Liver (tissue), 9 donors: ENCODE measurements around the gene BCAS4. TPM values are rescaled to one million over a fixed set of nuclear protein-coding genes. Genes with fewer than 3 reads are reported as not detected.
A peak's percentile ranks its signal among the peaks of the same experiment; 100 is the strongest.

Source experiments
- DNase-seq: peaks from one replicate; pipeline ENCODE4 v3.0.0-alpha.2; 2017; ENCODE audit warnings: low spot score
- H3K27ac ChIP-seq, 2 donors: one replicate each; pipeline ENCODE4 v1.7.0; 2013; ENCODE audit warnings: inconsistent platforms in 2 of 2, low read length in 2 of 2, control low read depth in 1 of 2, low read depth in 1 of 2, mild to moderate bottlenecking in 1 of 2
- H3K27me3 ChIP-seq, 4 donors: one replicate each; pipeline versions ENCODE4 v1.6.1 to v1.7.0; 2013; ENCODE audit warnings: low read length in 3 of 4, inconsistent platforms in 1 of 4, mild to moderate bottlenecking in 1 of 4, moderate library complexity in 1 of 4; ENCODE audit not compliant: control insufficient read depth in 4 of 4, insufficient read depth in 4 of 4
- H3K36me3 ChIP-seq, 4 donors: one replicate each; pipeline versions ENCODE4 v1.6.1 to v1.7.0; 2013; ENCODE audit warnings: low read length in 3 of 4, mild to moderate bottlenecking in 3 of 4, low read depth in 1 of 4, moderate library complexity in 1 of 4; ENCODE audit not compliant: control insufficient read depth in 4 of 4, insufficient read depth in 3 of 4
- H3K4me1 ChIP-seq, 4 donors: one replicate each; pipeline versions ENCODE4 v1.6.1 to v1.7.0; 2013; ENCODE audit warnings: low read length in 3 of 4, mild to moderate bottlenecking in 3 of 4, moderate library complexity in 1 of 4; ENCODE audit not compliant: control insufficient read depth in 4 of 4, insufficient read depth in 4 of 4
- H3K4me3 ChIP-seq, 3 donors: one replicate each; pipeline versions ENCODE4 v1.6.1 to v1.7.0; 2013; ENCODE audit warnings: low read length in 3 of 3, control low read depth in 1 of 3, low read depth in 1 of 3, mild to moderate bottlenecking in 1 of 3
- H3K9ac ChIP-seq, 2 donors: one replicate each; pipeline ENCODE4 v1.7.0; 2013; ENCODE audit warnings: low read length in 2 of 2, mild to moderate bottlenecking in 2 of 2, moderate library complexity in 2 of 2, control low read depth in 1 of 2, low read depth in 1 of 2
- H3K9me3 ChIP-seq, 4 donors: one replicate each; pipeline versions ENCODE4 v1.6.1 to v1.7.0; 2013; ENCODE audit warnings: low read length in 3 of 4; ENCODE audit not compliant: control insufficient read depth in 4 of 4
- FOXA1 ChIP-seq: IDR thresholded peaks from 2 replicates; pipeline ENCODE4 v1.6.1; 2016; ENCODE audit warnings: antibody characterized with exemption
- FOXA2 ChIP-seq: IDR thresholded peaks from 2 replicates; pipeline ENCODE4 v1.6.1; 2016; ENCODE audit warnings: antibody characterized with exemption
- HNF4A ChIP-seq, 2 donors: conservative IDR thresholded peaks; 2 replicates each; pipeline ENCODE4 v1.6.1; 2016; ENCODE audit warnings: antibody characterized with exemption in 2 of 2, mild to moderate bottlenecking in 2 of 2
- JUND ChIP-seq, 2 donors: IDR thresholded peaks; 2 replicates each; pipeline ENCODE4 v1.6.1; 2016; ENCODE audit warnings: antibody characterized with exemption in 2 of 2
- MAX ChIP-seq: IDR thresholded peaks from 2 replicates; pipeline ENCODE4 v1.6.1; 2016; ENCODE audit warnings: antibody characterized with exemption
- NR2F2 ChIP-seq: IDR thresholded peaks from 2 replicates; pipeline ENCODE4 v1.6.1; 2016; ENCODE audit warnings: antibody characterized with exemption
- RAD21 ChIP-seq, 2 donors: IDR thresholded peaks; 2 replicates each; pipeline ENCODE4 v1.6.1; 2016; ENCODE audit warnings: antibody characterized with exemption in 2 of 2, mild to moderate bottlenecking in 2 of 2
- RXRA ChIP-seq, 2 donors: IDR thresholded peaks; 2 replicates each; pipeline ENCODE4 v1.6.1; 2017 to 2018; ENCODE audit warnings: antibody characterized with exemption in 2 of 2, mild to moderate bottlenecking in 1 of 2
- SP1 ChIP-seq: IDR thresholded peaks from 2 replicates; pipeline ENCODE4 v1.6.1; 2018; ENCODE audit warnings: antibody characterized with exemption, mild to moderate bottlenecking
- TAF1 ChIP-seq: conservative IDR thresholded peaks from 2 replicates; pipeline ENCODE4 v1.6.1; 2016; ENCODE audit warnings: antibody characterized with exemption, mild to moderate bottlenecking
- YY1 ChIP-seq: IDR thresholded peaks from 2 replicates; pipeline ENCODE4 v1.6.1; 2016; ENCODE audit warnings: antibody characterized with exemption, mild to moderate bottlenecking
- WGBS: extraction: QIAGEN DNeasy Blood & Tissue Kit; methylation state at CpG from one replicate; pipeline ENCODE4 v1.1.7; 2013; 5-methylcytosine and 5-hydroxymethylcytosine counted together
- polyA plus RNA-seq, 2 donors: library from polyadenylated mRNA; stranded (reverse) in 1 of 2; unstranded in 1 of 2; fragments of 200-250 nt in 1 of 2; fragments of >200 nt in 1 of 2; fragmentation: Nextera tagmentation in 1 of 2; extraction: Ambion mirVana in 1 of 2; gene quantifications; one replicate each; pipeline versions ENCODE4 v1.2.1 to v1.2.3, GENCODE V29; 2013 to 2015
- total RNA-seq, 2 donors: library from RNA; depleted of rRNA; stranded (reverse); fragments of >200 nt; gene quantifications; one replicate each; pipeline ENCODE4 v1.2.3, GENCODE V29; 2014
- TF ChIP-seq, protein P1 (sequence below): fragments of 150-350 bp; IDR thresholded peaks from 2 replicates; pipeline ENCODE4 v1.5.1; 2017; ENCODE audit warnings: improper control_type of control experiment, low read depth, low read length; ENCODE audit not compliant: missing input control
- TF ChIP-seq, protein P2 (sequence below): IDR thresholded peaks from 2 replicates; pipeline ENCODE4 v1.6.1; 2016; ENCODE audit warnings: antibody characterized with exemption
- TF ChIP-seq, protein P3 (sequence below): IDR thresholded peaks from 2 replicates; pipeline ENCODE4 v1.6.1; 2016; ENCODE audit warnings: antibody characterized with exemption, mild to moderate bottlenecking
- donor health status: healthy.
- donor health status: healthy.
- donor health status: healthy.
- donor health status: healthy.
- donor health status: healthy.

BCAS4 gene
- total and polyA plus RNA-seq, 4 donors: 0.25 to 0.50 (median 0.47) TPM

DNA sequence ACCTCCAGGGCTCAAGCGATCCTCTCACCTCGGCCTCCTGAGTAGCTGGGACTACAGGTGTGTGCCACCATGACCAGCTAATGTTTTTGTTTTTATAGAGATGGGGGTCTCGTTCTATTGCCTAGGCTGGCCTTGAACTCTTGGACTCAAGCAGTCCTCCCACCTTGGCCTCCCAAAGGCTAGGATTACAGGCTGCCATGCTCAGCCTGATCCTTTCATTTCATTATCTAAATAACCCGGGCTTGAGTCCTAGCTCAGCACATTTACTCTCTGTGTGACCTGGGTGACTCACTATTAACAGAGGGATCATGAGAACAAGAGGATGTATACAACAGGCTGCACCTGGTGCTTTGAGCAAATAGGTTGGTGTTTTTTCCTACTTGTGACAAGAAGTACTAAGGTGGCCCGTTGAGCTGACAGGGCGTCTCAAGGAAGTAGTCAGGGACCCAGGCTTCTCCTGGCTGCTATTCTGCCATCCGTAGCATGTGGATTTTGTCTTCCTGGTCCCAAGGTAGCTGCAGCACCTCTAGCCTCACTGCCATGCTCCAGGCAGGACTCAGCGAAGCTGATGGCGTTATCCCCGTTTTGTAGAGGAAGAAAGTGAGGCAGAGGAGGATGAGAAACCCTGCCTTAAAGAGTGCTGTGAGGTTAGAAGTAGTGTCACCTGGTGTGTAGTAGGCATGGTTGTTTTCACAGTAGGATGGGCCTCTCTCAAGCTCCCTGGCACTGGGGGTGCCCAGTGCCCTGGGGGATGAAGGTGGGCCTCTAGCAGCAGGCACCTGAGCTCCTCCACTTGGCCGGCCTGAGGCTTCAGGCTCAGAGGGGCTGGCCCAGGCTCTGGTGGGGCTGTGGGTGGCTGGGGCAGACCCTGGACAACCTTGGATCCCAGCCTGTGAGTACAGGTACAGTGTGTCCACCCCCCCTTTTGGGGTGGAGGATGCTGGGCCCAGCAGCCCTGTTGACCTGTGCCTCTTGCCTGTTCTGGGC lies 73.9 kb downstream of the BCAS4 start:
- no peak overlapping the region for H3K9ac ChIP-seq
- no peaks in the 10 kb centered on the region for H3K4me1 ChIP-seq
- H3K27me3 ChIP-seq: no peaks in the 10 kb centered on the region
- TF ChIP-seq, protein P1, sequence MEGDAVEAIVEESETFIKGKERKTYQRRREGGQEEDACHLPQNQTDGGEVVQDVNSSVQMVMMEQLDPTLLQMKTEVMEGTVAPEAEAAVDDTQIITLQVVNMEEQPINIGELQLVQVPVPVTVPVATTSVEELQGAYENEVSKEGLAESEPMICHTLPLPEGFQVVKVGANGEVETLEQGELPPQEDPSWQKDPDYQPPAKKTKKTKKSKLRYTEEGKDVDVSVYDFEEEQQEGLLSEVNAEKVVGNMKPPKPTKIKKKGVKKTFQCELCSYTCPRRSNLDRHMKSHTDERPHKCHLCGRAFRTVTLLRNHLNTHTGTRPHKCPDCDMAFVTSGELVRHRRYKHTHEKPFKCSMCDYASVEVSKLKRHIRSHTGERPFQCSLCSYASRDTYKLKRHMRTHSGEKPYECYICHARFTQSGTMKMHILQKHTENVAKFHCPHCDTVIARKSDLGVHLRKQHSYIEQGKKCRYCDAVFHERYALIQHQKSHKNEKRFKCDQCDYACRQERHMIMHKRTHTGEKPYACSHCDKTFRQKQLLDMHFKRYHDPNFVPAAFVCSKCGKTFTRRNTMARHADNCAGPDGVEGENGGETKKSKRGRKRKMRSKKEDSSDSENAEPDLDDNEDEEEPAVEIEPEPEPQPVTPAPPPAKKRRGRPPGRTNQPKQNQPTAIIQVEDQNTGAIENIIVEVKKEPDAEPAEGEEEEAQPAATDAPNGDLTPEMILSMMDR: no peak
- TF ChIP-seq YY1: no peak
- TF ChIP-seq FOXA2: no peak
- TF ChIP-seq, protein P2, sequence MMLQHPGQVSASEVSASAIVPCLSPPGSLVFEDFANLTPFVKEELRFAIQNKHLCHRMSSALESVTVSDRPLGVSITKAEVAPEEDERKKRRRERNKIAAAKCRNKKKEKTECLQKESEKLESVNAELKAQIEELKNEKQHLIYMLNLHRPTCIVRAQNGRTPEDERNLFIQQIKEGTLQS: no peak
- no peak for TF ChIP-seq MAX
- TF ChIP-seq NR2F2: no peak
- TF ChIP-seq, protein P3, sequence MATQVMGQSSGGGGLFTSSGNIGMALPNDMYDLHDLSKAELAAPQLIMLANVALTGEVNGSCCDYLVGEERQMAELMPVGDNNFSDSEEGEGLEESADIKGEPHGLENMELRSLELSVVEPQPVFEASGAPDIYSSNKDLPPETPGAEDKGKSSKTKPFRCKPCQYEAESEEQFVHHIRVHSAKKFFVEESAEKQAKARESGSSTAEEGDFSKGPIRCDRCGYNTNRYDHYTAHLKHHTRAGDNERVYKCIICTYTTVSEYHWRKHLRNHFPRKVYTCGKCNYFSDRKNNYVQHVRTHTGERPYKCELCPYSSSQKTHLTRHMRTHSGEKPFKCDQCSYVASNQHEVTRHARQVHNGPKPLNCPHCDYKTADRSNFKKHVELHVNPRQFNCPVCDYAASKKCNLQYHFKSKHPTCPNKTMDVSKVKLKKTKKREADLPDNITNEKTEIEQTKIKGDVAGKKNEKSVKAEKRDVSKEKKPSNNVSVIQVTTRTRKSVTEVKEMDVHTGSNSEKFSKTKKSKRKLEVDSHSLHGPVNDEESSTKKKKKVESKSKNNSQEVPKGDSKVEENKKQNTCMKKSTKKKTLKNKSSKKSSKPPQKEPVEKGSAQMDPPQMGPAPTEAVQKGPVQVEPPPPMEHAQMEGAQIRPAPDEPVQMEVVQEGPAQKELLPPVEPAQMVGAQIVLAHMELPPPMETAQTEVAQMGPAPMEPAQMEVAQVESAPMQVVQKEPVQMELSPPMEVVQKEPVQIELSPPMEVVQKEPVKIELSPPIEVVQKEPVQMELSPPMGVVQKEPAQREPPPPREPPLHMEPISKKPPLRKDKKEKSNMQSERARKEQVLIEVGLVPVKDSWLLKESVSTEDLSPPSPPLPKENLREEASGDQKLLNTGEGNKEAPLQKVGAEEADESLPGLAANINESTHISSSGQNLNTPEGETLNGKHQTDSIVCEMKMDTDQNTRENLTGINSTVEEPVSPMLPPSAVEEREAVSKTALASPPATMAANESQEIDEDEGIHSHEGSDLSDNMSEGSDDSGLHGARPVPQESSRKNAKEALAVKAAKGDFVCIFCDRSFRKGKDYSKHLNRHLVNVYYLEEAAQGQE: no peak
- TF ChIP-seq FOXA1: no peak
- no peak for TF ChIP-seq TAF1
- no peak for TF ChIP-seq RAD21 (IDR thresholded peaks at IDR 0.05)
- no peak for TF ChIP-seq JUND (IDR thresholded peaks at IDR 0.05)
- TF ChIP-seq SP1: no peak
- no peak for TF ChIP-seq RXRA (IDR thresholded peaks at IDR 0.05)
- no peak overlapping the region for H3K4me3 ChIP-seq
- DNase-seq: no peak
- 89% methylated on average over 11 of the region's 11 CpGs for WGBS
- no peaks in the 10 kb centered on the region for H3K9me3 ChIP-seq
- no peak overlapping the region for H3K27ac ChIP-seq
- H3K36me3 ChIP-seq: no peaks in the 10 kb centered on the region

DNA sequence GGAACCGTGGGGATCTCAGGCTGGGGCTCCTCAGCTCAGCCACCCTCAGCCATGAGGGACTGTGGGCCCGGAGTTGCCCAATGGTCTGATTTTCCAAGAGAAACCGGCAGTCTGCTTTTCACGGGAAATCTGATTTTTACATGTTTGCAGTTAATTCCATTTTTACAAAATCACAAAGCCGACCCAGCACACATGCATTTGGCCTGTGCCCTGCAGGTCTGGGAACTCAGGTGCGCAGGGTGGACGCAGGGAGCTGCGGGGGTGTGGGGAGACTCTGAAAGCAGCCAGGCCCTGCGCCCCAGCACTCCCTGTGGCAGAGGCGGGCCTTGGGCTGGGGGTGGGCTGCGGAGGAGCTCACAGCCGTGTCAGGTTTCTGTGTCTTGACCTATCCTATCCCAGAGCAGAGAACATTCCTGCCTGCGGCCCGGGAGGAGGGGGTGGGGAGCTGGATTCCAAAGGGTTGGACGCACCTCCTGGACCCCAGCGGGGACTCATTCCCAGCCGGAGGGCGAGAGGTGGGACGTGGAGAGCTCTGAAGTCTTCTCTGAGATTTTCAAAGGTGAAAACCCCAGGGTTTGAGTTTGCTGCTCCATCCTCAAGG lies 75.8 kb downstream of the BCAS4 start:
- Histone ChIP-seq H3K27ac (no peak overlapping the region), H3K4me3 (no peak overlapping the region), H3K9me3 (no peaks in the 10 kb centered on the region), H3K36me3 (no peaks in the 10 kb centered on the region), H3K4me1 (no peaks in the 10 kb centered on the region), H3K9ac (no peak overlapping the region), H3K27me3 (no peaks in the 10 kb centered on the region)
- TF ChIP-seq RXRA (IDR thresholded peaks at IDR 0.05) (no peak), HNF4A (conservative IDR thresholded peaks at IDR 0.05) (no peak), YY1 (no peak), MAX (no peak), RAD21 (IDR thresholded peaks at IDR 0.05) (no peak), FOXA1 (no peak), NR2F2 (no peak)
- TF ChIP-seq, protein P3: no peak
- DNase-seq: peak; percentile 60
- WGBS: 84% methylated on average over 19 of the region's 19 CpGs
